HG02642 (cell line): ENCODE measurements around the gene RBM4.
A peak's percentile ranks its signal among the peaks of the same experiment; 100 is the strongest.

ENCODE experiments used
- ATAC-seq: cut with Tn5 transposase; IDR thresholded peaks from one replicate; pipeline ENCODE4 v1.9.1; 2021; ENCODE audit warnings: mild to moderate bottlenecking; ENCODE audit not compliant: unreplicated experiment, poor library complexity

The RBM4 gene

GRCh38 chr11:66686801-66687750 lies 48.6 kb downstream of the RBM4 start:
- no peak for ATAC-seq

- no peak for ATAC-seq
Measured at GRCh38 chr11:66687831-66688281, 49.4 kb downstream of the RBM4 start.

GRCh38 chr11:66688561-66689534 lies 50.3 kb downstream of the RBM4 start:
- ATAC-seq, result no peak

- ATAC-seq, result no peak
Measured at GRCh38 chr11:66689661-66690590, 51.4 kb downstream of the RBM4 start.

- no peak for ATAC-seq
Measured at GRCh38 chr11:66691311-66691980, 52.9 kb downstream of the RBM4 start.

- no peak for ATAC-seq
Measured at GRCh38 chr11:66692446-66692845, 53.9 kb downstream of the RBM4 start.

- ATAC-seq, result no peak
Measured at GRCh38 chr11:66692871-66693331, 54.4 kb downstream of the RBM4 start.

- ATAC-seq, result no peak
Measured at GRCh38 chr11:66693356-66694055, 55.0 kb downstream of the RBM4 start.

GRCh38 chr11:66694056-66694410 lies 55.5 kb downstream of the RBM4 start:
- ATAC-seq, result no peak

- ATAC-seq, result peak; percentile 52
Measured at GRCh38 chr11:66694732-66695207, 56.3 kb downstream of the RBM4 start.
